Tibial artery (tissue), 4 donors: ENCODE measurements around the gene TPRX2.

Experiments
- DNase-seq, 2 donors: peaks; one replicate each; pipeline ENCODE4 v3.0.0-alpha.2; 2019
- H3K27ac ChIP-seq, 2 donors: fragments of 200-600 bp; sonication (generic) in 1 of 2; 1 replicate in 1 of 2; 2 replicates in 1 of 2; pipeline ENCODE4 v1.5.1; 2018 to 2019; ENCODE audit warnings: mild to moderate bottlenecking in 1 of 2
- H3K27me3 ChIP-seq, 2 donors: fragments of 200-600 bp; sonication (generic) in 1 of 2; one replicate each; pipeline versions ENCODE4 v1.5.1 to v1.6.0; 2016 to 2019
- H3K36me3 ChIP-seq, 3 donors: fragments of 200-600 bp; sonication (generic) in 2 of 3; one replicate each; pipeline ENCODE4 v1.5.1; 2016 to 2019; ENCODE audit warnings: mild to moderate bottlenecking in 2 of 3
- H3K4me1 ChIP-seq, 4 donors: fragments of 200-600 bp; sonication (generic) in 2 of 4; 1 replicate in 3 of 4; 2 replicates in 1 of 4; pipeline ENCODE4 v1.5.1; 2016 to 2019
- H3K4me3 ChIP-seq, 2 donors: fragments of 200-600 bp; sonication (generic) in 1 of 2; 1 replicate in 1 of 2; 2 replicates in 1 of 2; pipeline ENCODE4 v1.5.1; 2018 to 2019; ENCODE audit warnings: mild to moderate bottlenecking in 2 of 2
- H3K9me3 ChIP-seq, 3 donors: fragments of 200-600 bp; sonication (generic) in 1 of 3; one replicate each; pipeline ENCODE4 v1.5.1; 2016 to 2019
- CTCF ChIP-seq, 2 experiments: fragments of 200-600 bp in 1 of 2; fragments of 450-650 bp in 1 of 2; IDR thresholded peaks; one replicate each; pipeline ENCODE4 v1.5.1; 2017 to 2019; ENCODE audit warnings: antibody characterized with exemption in 2 of 2, mild to moderate bottlenecking in 1 of 2, moderate library complexity in 1 of 2
- intact Hi-C: fragments of 100-400 bp; cut with DNase I; formaldehyde crosslinking; loops from one replicate; pipeline ENCODE4 v1.15.0; 2023; ENCODE audit warnings: low total_unique reads

TPRX2 gene

DNA sequence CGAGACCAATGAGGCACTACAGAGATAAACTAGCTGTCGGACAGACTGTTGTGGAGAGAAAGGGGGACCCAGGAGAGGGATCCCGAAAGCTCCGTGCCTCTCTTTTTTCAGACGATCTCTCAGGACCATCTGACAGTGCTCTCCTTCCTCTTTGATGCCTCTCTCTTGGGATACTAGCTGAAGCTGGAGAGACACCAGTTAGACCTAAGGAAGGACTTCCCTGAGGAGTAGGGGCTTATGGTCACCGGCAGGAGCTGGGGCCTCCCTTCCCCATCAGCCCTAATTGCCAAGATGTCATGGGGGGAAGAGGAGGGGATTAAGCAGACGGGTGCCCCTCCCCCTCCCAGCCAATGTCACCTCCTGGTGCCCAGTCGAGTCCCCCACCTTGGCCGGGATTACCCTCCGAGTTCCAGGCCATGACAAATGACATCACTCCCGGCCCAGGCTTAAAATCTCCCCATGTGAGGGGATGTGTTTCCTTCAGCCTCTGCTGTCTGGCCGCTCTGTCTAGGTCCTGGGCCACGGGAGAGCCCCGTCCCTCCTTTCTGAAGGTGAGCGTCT lies 37.5 kb upstream of the TPRX2 start, which contains the start of gene CRX:
Gene CRX (plus strand): TSS at position 478 of the 561 bp plus-strand sequence. CDS start 12,507 bp downstream, outside the sequence.
- TF ChIP-seq CTCF (IDR thresholded peaks at IDR 0.05): no peak
- Histone ChIP-seq H3K27ac (no peak within 1 kb of the TSS), H3K27me3 (peaks cover 0 to 58% of the 10 kb centered on the region in 2 donors), H3K9me3 (peaks cover 0 to 3% (median 2%) of the 10 kb centered on the region in 3 donors), H3K4me3 (no peak within 1 kb of the TSS), H3K4me1 (no peaks in the 10 kb centered on the region), H3K36me3 (no peaks in the 10 kb centered on the region)
- no peak for DNase-seq
- intact Hi-C loops: no loop called here

- no peak for DNase-seq
- Histone ChIP-seq H3K36me3 (no peaks in the 10 kb centered on the region), H3K9me3 (peaks cover 0 to 8% (median 8%) of the 10 kb centered on the region in 3 donors), H3K4me1 (no peaks in the 10 kb centered on the region), H3K4me3 (no peak overlapping the region), H3K27me3 (peaks cover 0 to 46% of the 10 kb centered on the region in 2 donors), H3K27ac (no peak overlapping the region)
- intact Hi-C loops: no loop called here
- no peak for TF ChIP-seq CTCF (IDR thresholded peaks at IDR 0.05)
These were observed 34.6 kb upstream of the TPRX2 start for GRCh38 chr19:47824396-47824795.

DNA sequence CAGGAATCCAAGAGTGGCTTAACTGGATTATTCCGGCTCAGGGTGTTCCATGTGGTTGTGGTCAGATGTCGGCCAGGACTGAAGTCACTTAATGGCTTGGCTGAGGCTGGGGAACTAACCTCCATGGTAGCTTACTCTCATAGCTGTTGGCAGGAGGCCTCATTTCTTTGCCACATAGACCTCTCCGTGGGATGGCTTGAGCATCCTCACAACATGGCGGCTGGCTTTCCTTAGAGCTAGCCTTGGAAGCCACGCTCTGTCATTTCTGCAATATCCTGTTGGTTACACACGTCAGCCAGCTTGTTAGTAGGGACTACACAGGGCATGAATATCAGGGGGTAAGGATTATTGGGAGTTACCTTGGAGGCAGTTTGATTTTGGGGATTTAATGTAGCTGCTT lies 32.2 kb upstream of the TPRX2 start:
- no peaks in the 10 kb centered on the region for H3K36me3 ChIP-seq
- H3K9me3 ChIP-seq: peaks cover 0 to 8% (median 8%) of the 10 kb centered on the region in 3 donors
- intact Hi-C loops: no loop called here
- peaks cover 0 to 27% of the 10 kb centered on the region in 2 donors for H3K27me3 ChIP-seq
- DNase-seq: no peak
- no peak overlapping the region for H3K27ac ChIP-seq
- no peak overlapping the region for H3K4me3 ChIP-seq
- TF ChIP-seq CTCF (IDR thresholded peaks at IDR 0.05): no peak
- H3K4me1 ChIP-seq: no peaks in the 10 kb centered on the region

DNA sequence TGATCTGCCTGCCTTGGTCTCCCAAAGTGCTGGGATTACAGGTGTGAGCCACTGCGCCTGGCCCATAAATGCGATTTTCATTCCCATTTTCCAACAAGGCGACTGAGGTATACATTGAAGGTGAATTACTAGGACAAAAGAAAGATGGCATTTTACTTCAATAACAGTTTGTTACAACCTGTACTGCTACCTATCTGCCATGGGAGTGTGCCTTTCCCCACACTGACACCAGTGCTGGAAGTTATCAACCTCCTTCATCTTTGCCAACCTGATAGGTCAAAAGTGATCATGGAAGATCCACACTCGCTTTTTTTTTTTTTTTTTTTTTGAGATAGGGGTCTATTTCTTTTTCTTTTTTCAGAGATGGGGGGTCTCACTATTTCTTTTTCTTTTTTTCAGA lies 26.3 kb upstream of the TPRX2 start:
- Histone ChIP-seq H3K27me3 (peaks cover 0 to 8% of the 10 kb centered on the region in 2 donors), H3K4me1 (no peaks in the 10 kb centered on the region), H3K27ac (no peak overlapping the region), H3K9me3 (no peaks in the 10 kb centered on the region), H3K4me3 (no peak overlapping the region), H3K36me3 (no peaks in the 10 kb centered on the region)
- TF ChIP-seq CTCF (IDR thresholded peaks at IDR 0.05): no peak
- no peak for DNase-seq
- intact Hi-C loops: no loop called here

GRCh38 chr19:47836038-47836437 lies 23.0 kb upstream of the TPRX2 start:
- Histone ChIP-seq H3K27me3 (peaks cover 0 to 17% of the 10 kb centered on the region in 2 donors), H3K27ac (no peak overlapping the region), H3K36me3 (no peaks in the 10 kb centered on the region), H3K9me3 (no peaks in the 10 kb centered on the region), H3K4me1 (no peaks in the 10 kb centered on the region), H3K4me3 (no peak overlapping the region)
- no peak for TF ChIP-seq CTCF (IDR thresholded peaks at IDR 0.05)
- DNase-seq: no peak
- intact Hi-C loops: no loop called here

DNA sequence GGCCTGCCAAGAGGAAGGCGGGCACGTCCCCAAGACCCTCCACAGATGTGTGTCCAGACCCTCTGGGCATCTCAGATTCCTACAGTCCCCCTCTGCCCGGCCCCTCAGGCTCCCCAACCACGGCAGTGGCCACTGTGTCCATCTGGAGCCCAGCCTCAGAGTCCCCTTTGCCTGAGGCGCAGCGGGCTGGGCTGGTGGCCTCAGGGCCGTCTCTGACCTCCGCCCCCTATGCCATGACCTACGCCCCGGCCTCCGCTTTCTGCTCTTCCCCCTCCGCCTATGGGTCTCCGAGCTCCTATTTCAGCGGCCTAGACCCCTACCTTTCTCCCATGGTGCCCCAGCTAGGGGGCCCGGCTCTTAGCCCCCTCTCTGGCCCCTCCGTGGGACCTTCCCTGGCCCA lies 19.6 kb upstream of the TPRX2 start:
- Histone ChIP-seq H3K9me3 (no peaks in the 10 kb centered on the region), H3K36me3 (no peaks in the 10 kb centered on the region), H3K4me3 (no peak overlapping the region), H3K4me1 (no peaks in the 10 kb centered on the region), H3K27me3 (peaks cover 0 to 30% of the 10 kb centered on the region in 2 donors), H3K27ac (no peak overlapping the region)
- TF ChIP-seq CTCF (IDR thresholded peaks at IDR 0.05): no peak
- intact Hi-C loops: no loop called here
- DNase-seq: no peak
